Glutamatergic neuron (in vitro differentiated cells): ENCODE data around the gene CELSR2. TPM values are rescaled to one million over a fixed set of nuclear protein-coding genes. Genes with fewer than 3 reads are reported as not detected.

Experiments
- DNase-seq: peaks from one replicate; pipeline ENCODE4 v3.0.0; 2022
- H3K27ac Mint-ChIP-seq: one replicate; pipeline ENCODE4 v1.8.0; 2020; ENCODE audit warnings: mild to moderate bottlenecking, mixed read lengths, inconsistent platforms; ENCODE audit not compliant: unreplicated experiment
- H3K27me3 Mint-ChIP-seq: one replicate; pipeline ENCODE4 v1.8.0; 2020; ENCODE audit warnings: mild to moderate bottlenecking, moderate library complexity, mixed read lengths, inconsistent platforms; ENCODE audit not compliant: unreplicated experiment
- H3K36me3 Mint-ChIP-seq: one replicate; pipeline ENCODE4 v1.8.0; 2020; ENCODE audit warnings: mild to moderate bottlenecking, mixed read lengths, inconsistent platforms; ENCODE audit not compliant: unreplicated experiment
- H3K4me1 Mint-ChIP-seq: one replicate; pipeline ENCODE4 v1.8.0; 2020; ENCODE audit warnings: mild to moderate bottlenecking, low read depth, mixed read lengths, inconsistent platforms; ENCODE audit not compliant: unreplicated experiment
- H3K4me3 Mint-ChIP-seq: one replicate; pipeline ENCODE4 v1.8.0; 2020; ENCODE audit warnings: mild to moderate bottlenecking, mixed read lengths, inconsistent platforms; ENCODE audit not compliant: unreplicated experiment
- H3K9me3 Mint-ChIP-seq: one replicate; pipeline ENCODE4 v1.8.0; 2020; ENCODE audit warnings: mild to moderate bottlenecking, moderate library complexity, mixed read lengths, inconsistent platforms; ENCODE audit not compliant: unreplicated experiment
- CTCF ChIP-seq: fragments of 200-600 bp; sonication (generic); IDR thresholded peaks from one replicate; pipeline ENCODE4 v1.5.0; 2021; ENCODE audit not compliant: partially characterized antibody, unreplicated experiment
- total RNA-seq: library from RNA; stranded (reverse); fragmentation: NEBNext Ultra II Directional; extraction: Animal tissue kit (Norgen Biotek cat#: 25700); gene quantifications from one replicate; pipeline ENCODE4 v1.2.1, GENCODE V29; 2021; ENCODE audit not compliant: unreplicated experiment

CELSR2 gene
- total RNA-seq, 1 donor from 2014 or later = 181 TPM

DNA sequence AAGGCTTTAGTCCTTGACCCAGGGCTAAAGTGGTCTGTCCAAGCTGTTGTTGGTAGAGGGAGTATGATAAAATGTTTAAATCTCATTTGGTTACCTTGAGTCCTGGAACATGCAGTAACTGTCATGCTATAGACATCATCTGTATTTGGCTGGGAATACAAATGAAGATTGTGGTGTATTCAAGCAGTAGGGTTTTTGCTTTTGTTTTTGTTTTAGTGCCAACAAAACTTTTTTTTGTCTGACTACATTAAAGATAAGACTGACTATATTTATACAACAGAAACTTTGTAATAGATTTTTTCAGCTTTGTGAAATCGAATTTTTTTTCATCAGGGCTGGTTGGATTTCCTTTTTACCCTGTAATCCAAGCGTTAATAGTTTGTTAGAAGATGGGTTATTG, 43.0 kb upstream of the CELSR2 start:
- H3K9me3 Mint-ChIP-seq = no peaks in the 10 kb centered on the region
- H3K27ac Mint-ChIP-seq = no peak overlapping the region
- H3K36me3 Mint-ChIP-seq = no peaks in the 10 kb centered on the region
- no peaks in the 10 kb centered on the region for H3K27me3 Mint-ChIP-seq
- no peak for TF ChIP-seq CTCF
- DNase-seq = no peak
- no peaks in the 10 kb centered on the region for H3K4me1 Mint-ChIP-seq
- no peak overlapping the region for H3K4me3 Mint-ChIP-seq

- Mint-ChIP-seq H3K36me3 (no peaks in the 10 kb centered on the region), H3K4me1 (no peaks in the 10 kb centered on the region), H3K27me3 (no peaks in the 10 kb centered on the region), H3K4me3 (no peak overlapping the region), H3K27ac (no peak overlapping the region), H3K9me3 (peaks cover 1% of the 10 kb centered on the region)
- no peak for TF ChIP-seq CTCF
- DNase-seq = no peak
These were observed 41.8 kb upstream of the CELSR2 start for GRCh38 chr1:109207467-109208103.

DNA sequence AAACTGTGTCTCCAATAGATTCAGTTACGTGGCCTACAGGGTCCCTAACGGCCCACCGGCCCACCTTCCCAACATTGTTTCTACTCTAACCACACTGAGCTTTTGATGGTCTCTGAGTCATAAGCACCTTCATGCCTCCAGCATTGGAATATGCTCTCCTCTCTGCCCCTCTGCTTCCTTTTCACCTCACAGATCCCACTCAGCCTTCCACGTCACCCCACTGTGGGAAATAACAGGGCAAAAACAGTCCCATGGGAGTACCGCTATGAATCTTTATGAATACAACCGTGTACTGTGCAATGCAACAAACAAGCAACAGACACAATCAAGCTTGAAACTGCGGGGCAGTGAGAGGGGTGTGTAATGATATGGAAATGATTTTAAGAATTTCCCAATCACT, 40.9 kb upstream of the CELSR2 start:
- Mint-ChIP-seq H3K4me1 (no peaks in the 10 kb centered on the region), H3K27ac (no peak overlapping the region), H3K4me3 (no peak overlapping the region), H3K27me3 (no peaks in the 10 kb centered on the region), H3K36me3 (no peaks in the 10 kb centered on the region), H3K9me3 (peaks cover 1% of the 10 kb centered on the region)
- DNase-seq = no peak
- no peak for TF ChIP-seq CTCF

GRCh38 chr1:109208836-109209463, 40.4 kb upstream of the CELSR2 start:
- Mint-ChIP-seq H3K9me3 (peaks cover 3% of the 10 kb centered on the region), H3K36me3 (no peaks in the 10 kb centered on the region), H3K27ac (no peak overlapping the region), H3K4me1 (no peaks in the 10 kb centered on the region), H3K27me3 (peaks cover 2% of the 10 kb centered on the region), H3K4me3 (no peak overlapping the region)
- TF ChIP-seq CTCF = no peak
- DNase-seq = no peak

DNA sequence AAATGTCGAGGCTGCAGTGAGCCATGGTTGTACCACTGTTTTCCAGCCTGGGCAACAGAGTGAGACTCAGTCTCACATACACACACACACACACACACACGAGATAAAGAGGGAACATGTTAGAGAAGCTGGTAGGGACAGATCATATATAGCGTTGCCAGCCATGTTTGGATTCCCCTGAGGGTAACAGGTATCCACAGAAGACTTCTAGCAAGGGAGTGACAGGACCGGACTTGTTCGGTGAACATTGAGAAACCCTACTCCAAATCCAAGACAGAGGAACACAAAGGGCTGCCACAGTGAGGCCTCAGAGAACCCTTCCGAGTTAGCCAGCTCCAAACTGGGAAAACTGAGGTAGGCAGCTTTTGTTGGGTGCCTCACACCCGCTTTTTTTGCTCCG, 39.3 kb upstream of the CELSR2 start:
- Mint-ChIP-seq H3K9me3 (peaks cover 13% of the 10 kb centered on the region), H3K4me1 (no peaks in the 10 kb centered on the region), H3K4me3 (no peak overlapping the region), H3K27me3 (peaks cover 13% of the 10 kb centered on the region), H3K36me3 (peaks cover 8% of the 10 kb centered on the region), H3K27ac (no peak overlapping the region)
- no peak for TF ChIP-seq CTCF
- no peak for DNase-seq
